SK-N-SH (cell line): ENCODE data around the gene TKTL1. TPM values are rescaled to one million over a fixed set of nuclear protein-coding genes. Genes with fewer than 3 reads are reported as not detected.

Source experiments
- CTCF ChIA-PET: fragments of 300-600, 350-600 bp; formaldehyde crosslinking; extraction: SDS; loops from one replicate; lab custom pipeline; 2021; lab: Yijun Ruan, JAX
- POLR2A ChIA-PET: fragments of 350-600 bp; sonication (Branson Sonifier 250); formaldehyde crosslinking; extraction: SDS; loops from one replicate; lab custom pipeline; 2020; ENCODE audit warnings: antibody characterized with exemption, inconsistent platforms; lab: Yijun Ruan, JAX
- DNase-seq: peaks from one replicate; pipeline ENCODE4 v3.0.0; 2012
- H2AFZ ChIP-seq: fragments of 200-600 bp; sonication (generic); 2 replicates; pipeline ENCODE4 v1.8.1; 2016; ENCODE audit warnings: antibody characterized with exemption, mild to moderate bottlenecking, low read depth
- H3F3A ChIP-seq: fragments of 200-600 bp; sonication (generic); replicated peaks from 2 replicates; pipeline ENCODE3; 2016; ENCODE audit warnings: antibody characterized with exemption, mild to moderate bottlenecking; ENCODE audit not compliant: insufficient read depth
- H3K27ac ChIP-seq, 2 experiments: fragments of 200-500 bp in 1 of 2; fragments of 200-600 bp in 1 of 2; sonication (Bioruptor generic) in 1 of 2; sonication (generic), shearing (Covaris generic) in 1 of 2; 2 replicates each; pipeline versions ENCODE4 v1.5.1 to v1.6.1; 2014 to 2016; ENCODE audit warnings: low read depth in 2 of 2, inconsistent platforms in 1 of 2, low read length in 1 of 2, mild to moderate bottlenecking in 1 of 2, mixed read lengths in 1 of 2
- H3K27me3 ChIP-seq: fragments of 200-600 bp; sonication (generic), shearing (Covaris generic); 2 replicates; pipeline ENCODE4 v1.6.1; 2016; ENCODE audit warnings: mixed run types; ENCODE audit not compliant: insufficient read depth
- H3K36me3 ChIP-seq, 2 experiments: fragments of 200-500 bp in 1 of 2; fragments of 200-600 bp in 1 of 2; sonication (Bioruptor generic) in 1 of 2; sonication (generic) in 1 of 2; replicated peaks in 1 of 2; 2 replicates each; pipeline versions ENCODE3 to v1.5.1; 2014 to 2016; ENCODE audit warnings: low read length in 1 of 2, mild to moderate bottlenecking in 1 of 2; ENCODE audit not compliant: insufficient read depth in 2 of 2, control insufficient read depth in 1 of 2
- H3K4me1 ChIP-seq, 2 experiments: fragments of 200-500 bp in 1 of 2; fragments of 200-600 bp in 1 of 2; sonication (Bioruptor generic) in 1 of 2; sonication (generic), shearing (Covaris generic) in 1 of 2; 2 replicates each; pipeline versions ENCODE4 v1.5.1 to v1.6.1; 2014 to 2016; ENCODE audit warnings: low read depth in 1 of 2, low read length in 1 of 2, mixed run types in 1 of 2; ENCODE audit not compliant: insufficient read depth in 2 of 2, control insufficient read depth in 1 of 2
- H3K4me2 ChIP-seq: fragments of 200-600 bp; sonication (generic), shearing (Covaris generic); 2 replicates; pipeline ENCODE4 v1.6.1; 2017; ENCODE audit warnings: mixed run types
- H3K4me3 ChIP-seq, 2 experiments: fragments of 200-500 bp in 1 of 2; fragments of 200-600 bp in 1 of 2; sonication (Bioruptor generic) in 1 of 2; sonication (generic), shearing (Covaris generic) in 1 of 2; 2 replicates each; pipeline versions ENCODE4 v1.5.1 to v1.8.1; 2014 to 2016; ENCODE audit warnings: low read depth in 2 of 2, inconsistent platforms in 1 of 2, low read length in 1 of 2, mild to moderate bottlenecking in 1 of 2, mixed read lengths in 1 of 2, moderate library complexity in 1 of 2
- H3K79me2 ChIP-seq: fragments of 200-600 bp; sonication (generic); 2 replicates; pipeline ENCODE4 v1.8.1; 2017; ENCODE audit warnings: mild to moderate bottlenecking; ENCODE audit not compliant: insufficient read depth
- H3K9ac ChIP-seq: fragments of 200-600 bp; sonication (generic); 2 replicates; pipeline ENCODE4 v1.6.1; 2017; ENCODE audit warnings: mixed run types
- H3K9me2 ChIP-seq: fragments of 200-600 bp; sonication (generic); 2 replicates; pipeline ENCODE4 v1.6.1; 2017; ENCODE audit warnings: mixed run types
- H3K9me3 ChIP-seq: fragments of 200-600 bp; sonication (generic); 2 replicates; pipeline ENCODE4 v1.6.1; 2017; ENCODE audit warnings: mixed run types, mild to moderate bottlenecking, moderate library complexity
- H4K20me1 ChIP-seq: fragments of 200-600 bp; sonication (generic); 2 replicates; pipeline ENCODE4 v1.6.1; 2017; ENCODE audit warnings: mild to moderate bottlenecking, mixed run types; ENCODE audit not compliant: insufficient read depth
- ELF1 ChIP-seq: IDR thresholded peaks from 2 replicates; pipeline ENCODE4 v1.4.0; 2012
- EP300 ChIP-seq, 2 experiments: IDR thresholded peaks; 2 replicates each; pipeline versions ENCODE4 v1.4.0 to v1.6.1; 2012; ENCODE audit warnings: borderline replicate concordance in 1 of 2, low read depth in 1 of 2, low read length in 1 of 2
- FOSL2 ChIP-seq: IDR thresholded peaks from 2 replicates; pipeline ENCODE4 v1.4.0; 2012; ENCODE audit warnings: low read depth, mild to moderate bottlenecking, moderate library complexity, borderline replicate concordance
- FOXJ3 ChIP-seq: sonication (generic); formaldehyde crosslinking; IDR thresholded peaks from 2 replicates; pipeline ENCODE4 v1.5.1; 2020; ENCODE audit warnings: mild to moderate bottlenecking, missing genetic modification reagents
- FOXM1 ChIP-seq: IDR thresholded peaks from 2 replicates; pipeline ENCODE4 v1.4.0; 2012; ENCODE audit warnings: low read depth, mild to moderate bottlenecking
- GABPA ChIP-seq: IDR thresholded peaks from 2 replicates; pipeline ENCODE4 v1.4.0; 2012; ENCODE audit warnings: low read depth, mild to moderate bottlenecking
- GATA2 ChIP-seq: sonication (generic); formaldehyde crosslinking; IDR thresholded peaks from 2 replicates; pipeline ENCODE4 v1.5.0; 2020; ENCODE audit warnings: mild to moderate bottlenecking, missing genetic modification reagents
- IRF3 ChIP-seq: fragments of 150-350 bp; IDR thresholded peaks from 2 replicates; pipeline ENCODE4 v1.6.1; 2016; ENCODE audit warnings: mild to moderate bottlenecking, low read depth, low read length
- JUND ChIP-seq: IDR thresholded peaks from 2 replicates; pipeline ENCODE4 v1.4.0; 2012
- MAX ChIP-seq: IDR thresholded peaks from 2 replicates; pipeline ENCODE4 v1.4.0; 2012; ENCODE audit warnings: low read depth
- MEF2A ChIP-seq: IDR thresholded peaks from 2 replicates; pipeline ENCODE4 v1.4.0; 2012; ENCODE audit warnings: low read depth, borderline replicate concordance
- POLR2AphosphoS5 ChIP-seq: IDR thresholded peaks from 2 replicates; pipeline ENCODE4 v1.6.1; 2012; ENCODE audit warnings: low read depth, low read length
- RXRA ChIP-seq: IDR thresholded peaks from 2 replicates; pipeline ENCODE4 v1.4.0; 2012; ENCODE audit warnings: low read depth, mild to moderate bottlenecking, borderline replicate concordance
- TCF12 ChIP-seq: IDR thresholded peaks from 2 replicates; pipeline ENCODE4 v1.4.0; 2012
- TEAD4 ChIP-seq: IDR thresholded peaks from 2 replicates; pipeline ENCODE4 v1.4.0; 2012; ENCODE audit warnings: mild to moderate bottlenecking, borderline replicate concordance; ENCODE audit not compliant: insufficient read depth
- YY1 ChIP-seq: IDR thresholded peaks from 2 replicates; pipeline ENCODE4 v1.4.0; 2012; ENCODE audit warnings: low read depth, mild to moderate bottlenecking
- WGBS: methylation state at CpG from one replicate; pipeline ENCODE4 v1.1.6; 2017; ENCODE audit warnings: low lambda C conversion rate; 5-methylcytosine and 5-hydroxymethylcytosine counted together
- polyA plus RNA-seq, 3 experiments: library from polyadenylated mRNA; depleted of rRNA; stranded (reverse); fragments of >200 nt; gene quantifications; 2 replicates each; pipeline ENCODE4 v1.2.3, GENCODE V29; 2012
- TF ChIP-seq, protein P1 (sequence below): IDR thresholded peaks from 2 replicates; pipeline ENCODE4 v1.4.0; 2012; ENCODE audit warnings: low read depth, borderline replicate concordance
- TF ChIP-seq, protein P2 (sequence below): fragments of 200-600 bp; sonication (generic); IDR thresholded peaks from 2 replicates; pipeline ENCODE4 v1.6.1; 2017; ENCODE audit warnings: antibody characterized with exemption, mild to moderate bottlenecking, moderate library complexity
- TF ChIP-seq, protein P3 (sequence below): fragments of 150-350 bp; IDR thresholded peaks from 2 replicates; pipeline ENCODE4 v1.6.1; 2017; ENCODE audit warnings: antibody characterized with exemption, low read length, low read depth, borderline replicate concordance

TKTL1 gene
- polyA plus RNA-seq, 1 of the 3 experiments (the other 2 are of a cell fraction), result not detected

DNA sequence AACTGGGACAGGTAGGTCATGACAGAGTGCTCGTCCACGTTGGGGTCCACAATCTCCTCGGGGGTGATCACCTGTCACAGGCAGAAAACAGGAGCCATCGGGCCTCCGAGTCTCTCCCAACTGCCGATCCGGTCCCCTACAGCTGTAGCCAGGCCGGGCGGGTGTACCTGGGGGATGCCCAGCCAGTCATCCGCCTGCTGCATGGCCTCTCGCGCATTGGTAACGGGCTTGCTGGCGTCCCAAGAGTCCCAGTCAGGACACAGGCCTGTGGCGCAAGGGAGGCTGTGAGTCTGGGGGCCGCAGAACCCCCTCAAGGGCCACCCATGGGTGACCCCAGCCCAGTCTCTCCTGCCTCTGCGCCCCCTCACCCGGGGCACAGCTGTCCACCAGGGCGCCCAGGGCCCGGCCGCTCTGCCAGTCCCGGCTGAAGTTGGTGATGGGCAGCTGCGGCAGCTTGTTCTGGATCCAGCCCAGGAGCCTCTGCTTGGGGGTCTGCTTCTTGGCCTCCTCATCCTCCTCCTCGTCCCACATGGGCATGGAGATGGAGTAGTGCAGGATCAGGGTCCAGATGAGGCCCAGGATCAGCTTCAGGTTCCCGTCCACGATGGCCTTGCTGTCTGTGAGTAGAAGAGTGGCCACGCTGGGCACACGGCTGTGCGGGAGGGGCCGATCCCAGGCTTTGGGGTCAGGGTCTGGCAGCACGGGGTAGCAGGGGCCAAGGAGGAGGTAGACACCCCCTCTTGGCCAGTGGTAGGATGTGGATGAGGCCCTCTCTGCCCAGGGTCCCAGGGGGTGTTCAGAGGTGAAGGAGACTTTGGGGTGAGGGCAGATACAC lies 72.1 kb downstream of the TKTL1 start:
- H3K36me3 ChIP-seq, result peaks cover 14 to 35% of the 10 kb centered on the region in 2 experiments
- no peaks in the 10 kb centered on the region for H3K27me3 ChIP-seq
- H3K9me3 ChIP-seq, result no peaks in the 10 kb centered on the region
- TF ChIP-seq YY1, result no peak
- H3K9ac ChIP-seq, result peak overlapping the region; percentile 92
- H3K4me2 ChIP-seq, result peak overlapping the region; percentile 84
- POLR2A ChIA-PET, result interaction anchor here (1.8 kb wide), 1 partner anchor 14 kb away, joined by 4 read pairs; no protein-coding TSS in a partner anchor
- WGBS, result 77% methylated on average over 22 of the region's 31 CpGs
- peak overlapping the region; percentile 87 to 98; a peak in 2 of 4 replicates for H3K27ac ChIP-seq
- CTCF ChIA-PET, result no interaction called here
- H4K20me1 ChIP-seq, result peaks cover 60% of the 10 kb centered on the region
- peaks cover 94% of the 10 kb centered on the region for H3K79me2 ChIP-seq
- peak overlapping the region; percentile 52 to 61; a peak in 3 of 4 replicates for H3K4me3 ChIP-seq
- H3F3A ChIP-seq, result peaks cover 12% of the 10 kb centered on the region
- H3K9me2 ChIP-seq, result no peaks in the 10 kb centered on the region
- H3K4me1 ChIP-seq, result peaks cover 9 to 17% of the 10 kb centered on the region in 2 experiments; a peak in 2 of 4 replicates
- no peak for DNase-seq
- H2AFZ ChIP-seq, result no peak overlapping the region

DNA sequence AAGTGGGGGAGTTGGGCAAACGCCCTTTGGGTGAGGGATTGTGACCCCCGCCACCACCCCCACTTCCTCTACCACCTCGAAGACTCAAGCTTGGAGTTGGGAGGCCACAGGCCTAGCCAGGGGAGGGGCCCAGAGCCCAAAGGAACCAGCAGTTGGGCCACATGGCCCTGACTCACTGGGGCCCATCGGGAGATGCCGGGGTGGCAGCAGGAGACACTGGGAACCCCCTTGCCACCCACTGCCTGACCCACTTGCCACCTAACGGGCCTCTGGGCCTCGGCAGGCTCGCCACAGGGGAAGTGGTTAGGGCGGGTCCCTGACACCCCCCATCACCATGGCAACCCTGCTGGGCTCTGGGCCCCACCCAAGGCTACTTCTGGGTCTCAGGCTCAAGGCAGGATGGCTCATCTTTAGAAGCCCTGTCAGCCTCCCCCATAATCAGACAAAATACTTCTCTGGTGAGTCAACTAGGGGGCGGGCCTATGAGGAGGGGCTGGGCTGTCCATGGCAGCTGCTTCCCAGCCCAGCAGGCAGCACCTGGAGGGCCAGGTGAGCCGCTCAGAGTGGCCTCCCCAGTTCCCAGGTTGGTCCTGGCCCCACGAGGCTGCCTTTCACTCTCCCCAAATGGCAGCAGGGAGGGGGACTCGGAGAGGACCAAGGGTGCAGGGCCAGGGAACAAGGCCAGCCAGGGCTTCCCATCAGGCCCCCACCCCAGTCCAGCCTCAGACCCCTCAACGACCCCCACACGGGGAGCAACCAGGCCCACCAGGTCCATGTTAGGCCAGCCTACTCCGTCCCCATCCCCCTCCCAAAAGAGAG lies 73.2 kb downstream of the TKTL1 start:
- Histone ChIP-seq H3K9me2 (no peaks in the 10 kb centered on the region), H3K9ac (peak overlapping the region; percentile 92), H3F3A (peaks cover 9% of the 10 kb centered on the region), H3K4me2 (peak overlapping the region; percentile 84), H3K9me3 (no peaks in the 10 kb centered on the region), H3K27me3 (no peaks in the 10 kb centered on the region), H3K4me3 (peak overlapping the region; percentile 52 to 61), H3K36me3 (peaks cover 14 to 32% of the 10 kb centered on the region in 2 experiments), H2AFZ (no peak overlapping the region), H3K79me2 (peaks cover 93% of the 10 kb centered on the region), H3K4me1 (peaks cover 14 to 17% of the 10 kb centered on the region in 2 experiments; a peak in 2 of 4 replicates), H4K20me1 (peaks cover 49% of the 10 kb centered on the region), H3K27ac (peak overlapping the region; percentile 87 to 98)
- DNase-seq, result no peak
- CTCF ChIA-PET, result no interaction called here
- 10% methylated on average over 7 of the region's 16 CpGs for WGBS
- POLR2A ChIA-PET, result interaction anchor here (1.7 kb wide), 1 partner anchor 29 kb away, joined by 7 read pairs; no protein-coding TSS in a partner anchor
- no peak for TF ChIP-seq YY1
- no peak for TF ChIP-seq ELF1
- no peak for TF ChIP-seq MEF2A
- TF ChIP-seq IRF3, result no peak
- no peak for TF ChIP-seq GABPA
- peak; percentile 88 for TF ChIP-seq JUND
- no peak for TF ChIP-seq RXRA
- 0 out of 2 replicates have a peak, but pooled peaks have one; percentile 32 for TF ChIP-seq POLR2AphosphoS5
- no peak for TF ChIP-seq GATA2 (CRISPR knock-in tag)
- TF ChIP-seq FOSL2, result peak; percentile 79; the same call in 1 of the 2 replicates
- peak; percentile 77 for TF ChIP-seq TEAD4
- peak; percentile 69 for TF ChIP-seq TCF12
- no peak for TF ChIP-seq FOXM1
- TF ChIP-seq, protein P1, sequence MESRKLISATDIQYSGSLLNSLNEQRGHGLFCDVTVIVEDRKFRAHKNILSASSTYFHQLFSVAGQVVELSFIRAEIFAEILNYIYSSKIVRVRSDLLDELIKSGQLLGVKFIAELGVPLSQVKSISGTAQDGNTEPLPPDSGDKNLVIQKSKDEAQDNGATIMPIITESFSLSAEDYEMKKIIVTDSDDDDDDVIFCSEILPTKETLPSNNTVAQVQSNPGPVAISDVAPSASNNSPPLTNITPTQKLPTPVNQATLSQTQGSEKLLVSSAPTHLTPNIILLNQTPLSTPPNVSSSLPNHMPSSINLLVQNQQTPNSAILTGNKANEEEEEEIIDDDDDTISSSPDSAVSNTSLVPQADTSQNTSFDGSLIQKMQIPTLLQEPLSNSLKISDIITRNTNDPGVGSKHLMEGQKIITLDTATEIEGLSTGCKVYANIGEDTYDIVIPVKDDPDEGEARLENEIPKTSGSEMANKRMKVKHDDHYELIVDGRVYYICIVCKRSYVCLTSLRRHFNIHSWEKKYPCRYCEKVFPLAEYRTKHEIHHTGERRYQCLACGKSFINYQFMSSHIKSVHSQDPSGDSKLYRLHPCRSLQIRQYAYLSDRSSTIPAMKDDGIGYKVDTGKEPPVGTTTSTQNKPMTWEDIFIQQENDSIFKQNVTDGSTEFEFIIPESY, result no peak
- peak in 1 of 2 experiments; percentile 39; a peak in 1 of 4 replicates for TF ChIP-seq EP300 (IDR thresholded peaks at IDR 0.05; ENCODE audit: borderline replicate concordance in 1 of 2, low read depth in 1 of 2, low read length in 1 of 2)
- TF ChIP-seq, protein P2, sequence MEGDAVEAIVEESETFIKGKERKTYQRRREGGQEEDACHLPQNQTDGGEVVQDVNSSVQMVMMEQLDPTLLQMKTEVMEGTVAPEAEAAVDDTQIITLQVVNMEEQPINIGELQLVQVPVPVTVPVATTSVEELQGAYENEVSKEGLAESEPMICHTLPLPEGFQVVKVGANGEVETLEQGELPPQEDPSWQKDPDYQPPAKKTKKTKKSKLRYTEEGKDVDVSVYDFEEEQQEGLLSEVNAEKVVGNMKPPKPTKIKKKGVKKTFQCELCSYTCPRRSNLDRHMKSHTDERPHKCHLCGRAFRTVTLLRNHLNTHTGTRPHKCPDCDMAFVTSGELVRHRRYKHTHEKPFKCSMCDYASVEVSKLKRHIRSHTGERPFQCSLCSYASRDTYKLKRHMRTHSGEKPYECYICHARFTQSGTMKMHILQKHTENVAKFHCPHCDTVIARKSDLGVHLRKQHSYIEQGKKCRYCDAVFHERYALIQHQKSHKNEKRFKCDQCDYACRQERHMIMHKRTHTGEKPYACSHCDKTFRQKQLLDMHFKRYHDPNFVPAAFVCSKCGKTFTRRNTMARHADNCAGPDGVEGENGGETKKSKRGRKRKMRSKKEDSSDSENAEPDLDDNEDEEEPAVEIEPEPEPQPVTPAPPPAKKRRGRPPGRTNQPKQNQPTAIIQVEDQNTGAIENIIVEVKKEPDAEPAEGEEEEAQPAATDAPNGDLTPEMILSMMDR, result no peak
- peak; percentile 66 for TF ChIP-seq MAX
- TF ChIP-seq, protein P3, sequence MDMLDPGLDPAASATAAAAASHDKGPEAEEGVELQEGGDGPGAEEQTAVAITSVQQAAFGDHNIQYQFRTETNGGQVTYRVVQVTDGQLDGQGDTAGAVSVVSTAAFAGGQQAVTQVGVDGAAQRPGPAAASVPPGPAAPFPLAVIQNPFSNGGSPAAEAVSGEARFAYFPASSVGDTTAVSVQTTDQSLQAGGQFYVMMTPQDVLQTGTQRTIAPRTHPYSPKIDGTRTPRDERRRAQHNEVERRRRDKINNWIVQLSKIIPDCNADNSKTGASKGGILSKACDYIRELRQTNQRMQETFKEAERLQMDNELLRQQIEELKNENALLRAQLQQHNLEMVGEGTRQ, result no peak
- TF ChIP-seq FOXJ3 (CRISPR knock-in tag), result no peak
